ENCODE measurements around the gene TMED9.

DNA sequence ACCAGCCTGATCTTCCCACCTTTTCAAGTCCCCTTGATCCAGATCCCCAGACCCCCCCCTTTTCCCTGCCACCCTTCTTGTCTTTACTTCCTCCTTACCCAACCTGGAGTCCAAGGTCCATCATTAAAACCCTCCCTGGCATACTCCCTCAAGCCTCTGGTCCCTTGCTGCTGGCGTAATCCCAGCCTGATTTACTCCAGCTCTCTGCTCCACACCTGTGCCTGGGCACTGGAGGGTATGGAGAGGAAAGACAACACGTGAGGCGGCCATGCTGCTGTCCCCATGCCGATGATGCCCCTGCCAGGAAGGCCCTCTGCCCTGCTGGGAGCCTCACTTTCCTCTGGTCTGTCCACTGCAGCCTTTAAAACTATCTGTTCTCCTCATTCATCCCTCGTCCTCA lies 13.1 kb downstream of the TMED9 start:
- TF ChIP-seq, protein P1, sequence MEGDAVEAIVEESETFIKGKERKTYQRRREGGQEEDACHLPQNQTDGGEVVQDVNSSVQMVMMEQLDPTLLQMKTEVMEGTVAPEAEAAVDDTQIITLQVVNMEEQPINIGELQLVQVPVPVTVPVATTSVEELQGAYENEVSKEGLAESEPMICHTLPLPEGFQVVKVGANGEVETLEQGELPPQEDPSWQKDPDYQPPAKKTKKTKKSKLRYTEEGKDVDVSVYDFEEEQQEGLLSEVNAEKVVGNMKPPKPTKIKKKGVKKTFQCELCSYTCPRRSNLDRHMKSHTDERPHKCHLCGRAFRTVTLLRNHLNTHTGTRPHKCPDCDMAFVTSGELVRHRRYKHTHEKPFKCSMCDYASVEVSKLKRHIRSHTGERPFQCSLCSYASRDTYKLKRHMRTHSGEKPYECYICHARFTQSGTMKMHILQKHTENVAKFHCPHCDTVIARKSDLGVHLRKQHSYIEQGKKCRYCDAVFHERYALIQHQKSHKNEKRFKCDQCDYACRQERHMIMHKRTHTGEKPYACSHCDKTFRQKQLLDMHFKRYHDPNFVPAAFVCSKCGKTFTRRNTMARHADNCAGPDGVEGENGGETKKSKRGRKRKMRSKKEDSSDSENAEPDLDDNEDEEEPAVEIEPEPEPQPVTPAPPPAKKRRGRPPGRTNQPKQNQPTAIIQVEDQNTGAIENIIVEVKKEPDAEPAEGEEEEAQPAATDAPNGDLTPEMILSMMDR (IDR thresholded peaks at IDR 0.05 in 4 of 5, conservative IDR thresholded peaks at IDR 0.05 in 1 of 5) = no peak
- TF ChIP-seq POLR2A (IDR thresholded peaks at IDR 0.05) = no peak
